IgD-negative memory B cell (primary cell): ENCODE measurements around the gene SH3PXD2A. TPM values are rescaled to one million over a fixed set of nuclear protein-coding genes. Genes with fewer than 3 reads are reported as not detected.

Source experiments
- H3K27ac Mint-ChIP-seq, 3 donors: one replicate each; pipeline ENCODE4 v1.8.0; 2020 to 2022; ENCODE audit warnings: mild to moderate bottlenecking in 3 of 3, mixed read lengths in 3 of 3, moderate library complexity in 1 of 3
- H3K27me3 Mint-ChIP-seq: one replicate; pipeline ENCODE4 v1.8.0; 2021; ENCODE audit warnings: mixed read lengths
- H3K36me3 Mint-ChIP-seq: one replicate; pipeline ENCODE4 v1.8.0; 2020; ENCODE audit warnings: mild to moderate bottlenecking, mixed read lengths
- H3K4me1 Mint-ChIP-seq, 3 donors: one replicate each; pipeline ENCODE4 v1.8.0; 2020 to 2022; ENCODE audit warnings: mixed read lengths in 3 of 3, mild to moderate bottlenecking in 1 of 3
- H3K4me3 Mint-ChIP-seq, 4 donors: one replicate each; pipeline ENCODE4 v1.8.0; 2020 to 2022; ENCODE audit warnings: mild to moderate bottlenecking in 4 of 4, mixed read lengths in 4 of 4, moderate library complexity in 3 of 4
- H3K9me3 Mint-ChIP-seq, 3 donors: one replicate each; pipeline ENCODE4 v1.8.0; 2020 to 2021; ENCODE audit warnings: mixed read lengths in 3 of 3, mild to moderate bottlenecking in 1 of 3
- polyA plus RNA-seq: library from polyadenylated mRNA; unstranded; fragments of 300-500 nt; fragmentation: Illumina TruSeq; gene quantifications from one replicate; pipeline ENCODE4 v1.2.3, GENCODE V29; 2021

SH3PXD2A gene
- polyA plus RNA-seq, 1 donor from 2014 or later: 1.2 TPM

DNA sequence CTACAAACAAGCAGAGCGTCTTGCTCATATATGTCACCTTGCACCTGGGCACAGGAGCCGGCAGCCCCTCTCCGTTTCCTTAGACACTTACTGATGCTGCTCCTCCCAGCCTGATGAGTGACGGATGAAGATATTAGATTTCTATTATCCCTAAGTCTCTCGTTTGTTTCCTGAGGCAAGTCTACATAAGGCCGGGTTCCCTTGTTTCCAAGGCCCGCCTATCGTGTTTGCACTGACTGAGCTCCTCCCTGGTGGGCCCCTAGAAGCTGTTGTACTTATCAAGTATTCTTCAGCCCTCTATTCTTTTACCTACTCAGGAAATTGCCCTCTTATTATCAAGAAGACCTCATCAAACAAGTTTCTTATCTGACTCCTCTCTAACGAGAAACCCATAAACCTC, 18.5 kb downstream of the SH3PXD2A start:
- peaks cover 0 to 3% (median 0%) of the 10 kb centered on the region in 3 donors for H3K4me1 Mint-ChIP-seq
- no peaks in the 10 kb centered on the region for H3K36me3 Mint-ChIP-seq
- peaks cover 0 to 3% (median 0%) of the 10 kb centered on the region in 3 donors for H3K9me3 Mint-ChIP-seq
- peaks cover 6% of the 10 kb centered on the region for H3K27me3 Mint-ChIP-seq
- H3K27ac Mint-ChIP-seq: no peak overlapping the region
- peak overlapping the region in 1 of 4 donors; percentile 6 for H3K4me3 Mint-ChIP-seq

DNA sequence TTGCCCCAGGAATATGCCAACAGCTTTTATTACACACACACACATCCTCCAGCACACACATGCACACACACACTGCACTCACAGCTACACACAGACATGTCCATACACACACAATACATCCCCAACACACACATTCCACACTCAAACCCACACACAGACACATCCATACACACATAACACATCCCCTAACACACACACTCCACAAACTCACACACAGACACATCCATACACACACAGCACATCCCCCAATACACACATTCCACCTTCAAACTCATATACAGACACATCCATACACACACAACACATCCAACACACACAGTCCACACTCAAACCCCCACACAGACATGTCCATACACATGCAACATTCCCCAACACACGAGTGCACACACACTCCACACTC, 19.1 kb downstream of the SH3PXD2A start:
- no peak overlapping the region for H3K4me3 Mint-ChIP-seq
- H3K36me3 Mint-ChIP-seq: no peaks in the 10 kb centered on the region
- H3K27me3 Mint-ChIP-seq: peaks cover 6% of the 10 kb centered on the region
- H3K4me1 Mint-ChIP-seq: peaks cover 0 to 3% (median 0%) of the 10 kb centered on the region in 3 donors
- no peak overlapping the region for H3K27ac Mint-ChIP-seq
- H3K9me3 Mint-ChIP-seq: peaks cover 0 to 5% (median 0%) of the 10 kb centered on the region in 3 donors

DNA sequence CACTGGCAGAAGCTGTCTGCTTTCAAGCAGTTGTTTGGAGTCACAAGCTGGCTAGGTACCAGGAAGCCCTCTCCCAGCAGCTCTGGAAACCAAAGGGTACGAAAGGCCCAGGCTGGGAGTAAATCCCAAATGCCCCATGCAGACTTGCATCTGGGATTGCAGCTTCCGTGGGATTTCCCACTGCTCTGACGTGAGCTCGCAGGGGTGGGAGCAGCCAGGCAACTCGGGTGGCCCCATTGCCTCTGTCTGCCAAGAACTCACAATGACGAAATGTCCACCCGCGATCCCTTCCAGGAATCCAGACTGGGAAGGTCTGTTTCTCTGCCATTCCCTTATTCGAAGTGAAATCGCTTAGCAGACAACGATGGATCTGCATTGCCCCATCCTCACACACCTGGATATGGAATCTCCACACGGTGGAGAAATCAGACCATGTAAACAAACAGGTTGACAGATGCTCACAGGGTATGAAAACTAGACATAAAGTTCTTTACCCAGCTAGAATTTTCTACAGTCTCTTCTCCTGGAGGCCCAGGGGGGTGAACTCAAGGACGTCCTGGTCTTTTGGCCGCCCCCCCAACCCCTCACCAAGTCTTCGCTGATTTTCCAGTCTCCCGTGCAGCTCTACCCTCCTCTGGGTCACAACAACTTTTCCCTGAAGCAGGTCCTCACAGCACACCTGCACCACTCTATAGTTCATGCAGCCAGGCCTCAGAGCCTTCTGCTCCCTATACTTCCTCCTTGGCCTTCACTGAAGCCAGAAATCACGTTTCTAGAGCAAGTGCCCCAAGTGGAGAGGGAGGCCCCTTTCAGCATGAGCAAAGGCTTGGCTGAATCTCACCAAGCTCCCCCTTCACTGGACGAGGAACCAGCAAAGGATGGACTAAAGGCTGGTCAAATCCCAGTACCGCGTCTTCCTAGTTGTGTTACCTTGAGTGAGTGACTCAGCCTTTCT, 20.0 kb downstream of the SH3PXD2A start:
- Mint-ChIP-seq H3K36me3 (peaks cover 3% of the 10 kb centered on the region), H3K4me1 (peaks cover 0 to 3% (median 0%) of the 10 kb centered on the region in 3 donors), H3K4me3 (no peak overlapping the region), H3K27ac (no peak overlapping the region), H3K9me3 (peaks cover 0 to 5% (median 0%) of the 10 kb centered on the region in 3 donors), H3K27me3 (peaks cover 5% of the 10 kb centered on the region)

DNA sequence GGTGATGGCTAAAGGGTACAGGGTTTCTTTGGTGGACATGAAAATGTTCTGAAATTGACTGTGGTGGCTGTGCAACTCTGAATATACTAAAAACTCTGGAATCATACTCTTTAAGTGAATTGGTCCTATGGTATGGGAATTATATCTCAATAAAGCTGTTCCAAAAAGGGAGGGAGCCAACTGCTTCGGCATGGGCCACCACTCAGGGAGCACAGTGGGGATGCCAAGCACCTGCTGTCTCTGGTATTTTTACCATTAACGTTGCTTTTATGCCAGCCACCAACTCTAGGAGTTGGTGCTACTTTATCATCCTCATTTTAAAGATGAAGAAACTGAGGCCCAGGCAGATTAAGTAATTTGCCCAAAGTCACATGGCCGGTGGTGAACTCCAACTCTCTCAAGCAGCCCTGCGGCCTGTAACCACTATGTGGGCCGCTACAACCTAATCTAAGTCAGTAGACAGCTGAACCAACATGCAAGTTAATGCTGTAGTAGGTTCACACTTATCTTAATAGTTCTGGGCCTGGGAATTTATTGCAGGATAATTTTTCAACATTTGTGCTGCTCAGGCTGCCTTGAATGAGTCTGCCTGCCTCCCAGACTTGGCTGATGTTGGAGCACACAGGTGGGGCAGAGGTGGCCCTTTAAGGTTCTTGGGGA, 20.8 kb downstream of the SH3PXD2A start:
- peak overlapping the region in 1 of 4 donors; percentile 19 for H3K4me3 Mint-ChIP-seq
- peaks cover 0 to 3% (median 0%) of the 10 kb centered on the region in 3 donors for H3K4me1 Mint-ChIP-seq
- peaks cover 0 to 5% (median 0%) of the 10 kb centered on the region in 3 donors for H3K9me3 Mint-ChIP-seq
- no peak overlapping the region for H3K27ac Mint-ChIP-seq
- peaks cover 3% of the 10 kb centered on the region for H3K36me3 Mint-ChIP-seq
- H3K27me3 Mint-ChIP-seq: peaks cover 12% of the 10 kb centered on the region

DNA sequence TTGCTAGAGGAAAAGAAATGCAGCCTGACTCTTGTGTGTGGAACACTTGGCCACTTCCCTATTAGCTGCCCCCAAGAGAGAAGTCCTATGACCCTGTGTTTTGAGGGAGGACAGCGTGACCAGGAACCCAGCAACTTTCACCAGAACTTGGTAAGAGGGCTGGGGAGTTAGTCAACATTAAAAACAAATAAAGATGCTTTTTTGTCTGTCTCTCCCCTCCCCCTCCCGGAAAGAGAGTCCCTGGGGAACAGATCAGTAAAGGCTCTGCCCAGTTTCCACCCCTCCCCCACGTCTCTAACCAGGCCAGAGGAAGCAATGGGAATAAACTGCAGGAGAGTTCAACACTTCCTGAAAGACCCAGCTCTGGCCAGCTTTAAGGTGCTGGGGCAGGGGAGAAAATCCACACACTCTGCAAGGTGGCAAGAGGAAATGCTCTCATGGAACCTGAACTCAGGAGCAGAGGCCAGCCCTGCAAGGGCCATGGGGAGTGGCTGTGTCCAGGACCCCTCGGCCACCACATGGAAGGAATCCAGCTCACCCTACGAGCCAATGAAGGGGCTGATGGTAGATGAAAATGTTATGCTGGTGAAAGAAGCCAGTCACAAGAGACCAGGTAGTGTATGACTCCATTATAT, 21.5 kb downstream of the SH3PXD2A start:
- peaks cover 0 to 3% (median 0%) of the 10 kb centered on the region in 3 donors for H3K4me1 Mint-ChIP-seq
- peaks cover 3% of the 10 kb centered on the region for H3K36me3 Mint-ChIP-seq
- H3K4me3 Mint-ChIP-seq: no peak overlapping the region
- peaks cover 0 to 5% (median 0%) of the 10 kb centered on the region in 3 donors for H3K9me3 Mint-ChIP-seq
- peak overlapping the region in 1 of 3 donors; percentile 72 for H3K27ac Mint-ChIP-seq
- peaks cover 17% of the 10 kb centered on the region for H3K27me3 Mint-ChIP-seq

DNA sequence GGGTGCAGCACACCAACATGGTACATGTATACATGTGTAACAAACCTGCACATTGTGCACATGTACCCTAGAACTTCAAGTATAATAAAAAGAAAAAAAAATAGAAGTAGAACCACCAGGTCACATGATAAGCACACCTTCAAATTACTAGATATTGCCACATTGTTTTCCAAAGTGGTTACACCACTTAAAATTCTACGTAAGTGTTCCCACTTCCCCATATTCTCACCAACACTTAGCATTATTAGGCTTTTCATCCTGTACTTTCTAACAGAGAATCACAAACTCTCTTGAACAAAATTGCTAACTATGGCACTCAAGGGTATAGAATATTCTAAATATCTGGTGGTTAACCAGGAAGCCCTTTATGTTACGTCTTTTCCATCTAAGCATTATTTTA, 22.6 kb downstream of the SH3PXD2A start:
- no peak overlapping the region for H3K27ac Mint-ChIP-seq
- H3K27me3 Mint-ChIP-seq: peaks cover 17% of the 10 kb centered on the region
- H3K36me3 Mint-ChIP-seq: peaks cover 3% of the 10 kb centered on the region
- H3K4me3 Mint-ChIP-seq: no peak overlapping the region
- H3K4me1 Mint-ChIP-seq: peaks cover 0 to 3% (median 0%) of the 10 kb centered on the region in 3 donors
- peaks cover 0 to 5% (median 0%) of the 10 kb centered on the region in 3 donors for H3K9me3 Mint-ChIP-seq

DNA sequence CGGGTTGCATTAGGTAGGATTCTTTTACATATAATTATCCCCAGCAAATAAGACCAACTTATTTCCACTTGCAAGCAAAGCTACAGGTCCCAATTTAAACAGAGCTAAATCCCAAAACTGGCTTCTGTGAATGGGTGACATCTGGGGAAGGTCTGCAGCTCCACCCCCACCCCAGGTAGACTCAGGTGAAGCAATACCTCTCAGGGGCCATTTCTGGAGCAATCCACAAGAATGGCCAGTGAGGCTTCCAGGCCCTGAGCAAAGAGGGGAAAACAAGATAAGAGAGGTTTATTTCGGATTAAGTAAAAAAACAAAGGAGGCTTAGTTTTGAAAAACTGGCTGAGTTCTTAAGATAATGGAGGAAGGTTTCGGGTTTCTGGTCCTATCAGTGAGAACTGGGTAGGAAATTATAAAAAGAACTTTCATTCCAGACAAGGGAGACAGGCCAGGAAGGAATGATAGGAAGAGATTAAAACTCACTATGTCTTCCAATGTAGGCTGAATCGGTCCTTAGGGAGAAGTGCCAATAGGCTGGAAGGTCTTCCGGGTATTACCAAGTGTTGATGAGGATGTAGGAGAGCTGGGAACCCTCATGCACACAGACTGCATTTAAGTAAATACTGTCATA, 25.4 kb downstream of the SH3PXD2A start:
- Mint-ChIP-seq H3K36me3 (peaks cover 3% of the 10 kb centered on the region), H3K27ac (no peak overlapping the region), H3K27me3 (peaks cover 19% of the 10 kb centered on the region), H3K9me3 (peaks cover 0 to 5% (median 0%) of the 10 kb centered on the region in 3 donors), H3K4me1 (peaks cover 0 to 3% (median 0%) of the 10 kb centered on the region in 3 donors), H3K4me3 (no peak overlapping the region)

DNA sequence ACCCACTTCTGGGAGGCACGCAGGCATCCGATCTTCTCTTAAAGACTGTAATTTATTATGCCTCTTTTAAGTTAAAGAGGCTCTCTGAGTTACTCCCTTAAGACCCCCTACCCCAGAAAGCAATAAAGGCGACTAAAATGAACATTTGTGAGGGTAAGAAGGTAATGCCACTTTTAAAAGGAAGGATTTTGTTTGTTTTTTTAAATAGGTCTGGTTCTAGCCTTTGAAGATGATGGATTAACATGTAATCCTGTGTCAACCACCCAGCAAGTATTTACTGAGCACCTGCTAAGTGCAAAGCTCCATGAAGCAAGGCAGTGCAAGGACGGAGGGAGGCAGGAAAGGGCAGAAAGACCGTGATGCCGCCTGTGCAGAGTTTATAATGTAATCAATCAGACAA, 26.1 kb downstream of the SH3PXD2A start:
- H3K27ac Mint-ChIP-seq: no peak overlapping the region
- H3K4me3 Mint-ChIP-seq: no peak overlapping the region
- peaks cover 3% of the 10 kb centered on the region for H3K36me3 Mint-ChIP-seq
- peaks cover 0 to 3% (median 0%) of the 10 kb centered on the region in 3 donors for H3K4me1 Mint-ChIP-seq
- peaks cover 23% of the 10 kb centered on the region for H3K27me3 Mint-ChIP-seq
- H3K9me3 Mint-ChIP-seq: peaks cover 0 to 5% (median 0%) of the 10 kb centered on the region in 3 donors

DNA sequence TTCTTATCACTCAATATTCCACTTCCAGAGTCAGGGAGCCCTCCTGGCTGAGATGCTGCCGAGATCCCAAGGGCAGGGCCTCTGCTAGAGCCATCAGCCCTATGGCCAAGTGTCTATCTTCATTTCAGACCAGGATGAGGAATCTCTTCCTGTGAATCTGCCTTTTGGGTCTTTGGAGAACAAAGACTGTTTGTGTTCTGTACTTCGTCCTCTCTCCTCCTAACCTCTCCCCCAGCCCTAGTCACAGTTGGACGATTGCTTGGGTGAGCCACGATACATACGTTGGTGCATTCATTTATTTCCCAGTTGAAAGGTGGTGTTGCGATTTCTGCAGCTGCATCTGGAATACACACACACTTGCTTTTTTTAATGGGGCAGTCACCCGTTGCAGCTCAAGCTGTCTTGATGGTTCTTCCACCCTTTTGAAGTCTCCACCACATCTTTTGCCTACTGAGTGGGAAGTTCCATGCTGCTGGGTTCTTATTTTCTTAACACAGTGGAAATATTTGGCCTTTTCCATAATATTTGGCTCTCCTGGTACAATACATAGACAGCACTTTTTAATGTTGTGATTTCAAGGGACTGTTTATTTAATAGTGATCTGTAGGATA, 26.7 kb downstream of the SH3PXD2A start:
- Mint-ChIP-seq H3K4me3 (no peak overlapping the region), H3K36me3 (peaks cover 3% of the 10 kb centered on the region), H3K9me3 (peaks cover 0 to 5% (median 0%) of the 10 kb centered on the region in 3 donors), H3K4me1 (peaks cover 0 to 3% (median 0%) of the 10 kb centered on the region in 3 donors), H3K27ac (no peak overlapping the region), H3K27me3 (peaks cover 26% of the 10 kb centered on the region)

DNA sequence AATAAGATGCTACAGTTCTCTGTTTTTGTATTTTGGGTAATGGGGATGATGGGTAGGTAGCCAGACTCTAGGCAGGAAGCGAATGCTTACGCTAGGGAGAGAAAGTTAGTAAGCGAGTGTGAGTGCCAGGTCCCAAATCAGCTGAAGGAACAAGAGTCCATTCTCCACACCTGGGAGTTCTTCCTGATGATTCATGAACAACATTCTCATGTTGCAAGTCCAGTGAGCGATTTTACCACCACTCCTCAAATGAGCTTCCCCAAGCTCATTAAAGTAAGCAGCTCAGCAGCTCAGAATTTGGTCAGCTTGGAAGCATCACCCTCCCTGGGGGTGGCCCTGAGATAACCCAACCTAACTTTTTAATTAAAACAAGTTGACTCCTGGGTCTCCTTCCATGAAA, 27.3 kb downstream of the SH3PXD2A start:
- Mint-ChIP-seq H3K9me3 (peaks cover 0 to 3% (median 0%) of the 10 kb centered on the region in 3 donors), H3K4me3 (no peak overlapping the region), H3K27me3 (peaks cover 28% of the 10 kb centered on the region), H3K4me1 (no peaks in the 10 kb centered on the region), H3K27ac (no peak overlapping the region), H3K36me3 (peaks cover 3% of the 10 kb centered on the region)

DNA sequence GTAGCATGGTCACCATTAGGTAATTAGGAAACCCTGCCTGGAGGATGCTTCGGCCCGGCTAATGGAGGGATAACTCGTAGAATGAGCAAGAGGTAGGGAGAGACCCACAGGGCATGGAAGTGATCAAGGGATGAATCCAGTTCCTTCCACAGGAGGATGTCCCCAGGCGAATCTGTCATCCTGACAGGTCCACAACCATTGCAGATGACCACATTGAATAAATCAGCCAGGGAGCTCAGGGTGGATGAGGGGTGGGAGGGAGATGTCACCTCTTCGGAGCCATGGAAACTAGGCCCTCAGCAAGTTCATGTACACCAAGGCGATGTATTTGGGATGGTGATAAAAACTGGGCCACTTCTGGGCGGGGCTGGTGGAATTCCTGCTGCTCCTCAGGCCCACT, 28.5 kb downstream of the SH3PXD2A start:
- H3K4me3 Mint-ChIP-seq: no peak overlapping the region
- H3K4me1 Mint-ChIP-seq: no peaks in the 10 kb centered on the region
- H3K27me3 Mint-ChIP-seq: peaks cover 29% of the 10 kb centered on the region
- H3K36me3 Mint-ChIP-seq: peaks cover 3% of the 10 kb centered on the region
- H3K9me3 Mint-ChIP-seq: peaks cover 0 to 1% (median 0%) of the 10 kb centered on the region in 3 donors
- H3K27ac Mint-ChIP-seq: no peak overlapping the region

DNA sequence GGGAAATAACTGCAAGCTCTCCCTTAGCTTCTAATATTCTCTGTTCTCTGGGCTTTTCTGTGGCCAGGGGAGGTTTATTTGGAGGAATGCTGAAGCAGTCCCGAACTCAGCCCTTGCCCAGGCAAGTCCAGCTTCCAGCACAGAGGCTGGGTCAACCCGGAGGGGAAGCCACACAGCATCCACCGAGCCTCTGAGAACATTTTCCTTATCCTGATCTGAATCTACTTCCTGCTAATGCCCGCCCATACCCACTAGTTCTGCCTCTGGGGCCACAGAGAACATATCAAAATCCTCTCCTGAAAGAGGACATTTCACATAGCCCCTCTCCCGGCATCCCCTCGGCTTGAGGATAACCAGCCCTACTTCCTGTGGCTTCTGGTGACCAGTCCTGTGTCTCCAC, 31.1 kb downstream of the SH3PXD2A start:
- Mint-ChIP-seq H3K27ac (no peak overlapping the region), H3K4me3 (no peak overlapping the region), H3K36me3 (no peaks in the 10 kb centered on the region), H3K27me3 (peaks cover 26% of the 10 kb centered on the region), H3K4me1 (no peaks in the 10 kb centered on the region), H3K9me3 (no peaks in the 10 kb centered on the region)

DNA sequence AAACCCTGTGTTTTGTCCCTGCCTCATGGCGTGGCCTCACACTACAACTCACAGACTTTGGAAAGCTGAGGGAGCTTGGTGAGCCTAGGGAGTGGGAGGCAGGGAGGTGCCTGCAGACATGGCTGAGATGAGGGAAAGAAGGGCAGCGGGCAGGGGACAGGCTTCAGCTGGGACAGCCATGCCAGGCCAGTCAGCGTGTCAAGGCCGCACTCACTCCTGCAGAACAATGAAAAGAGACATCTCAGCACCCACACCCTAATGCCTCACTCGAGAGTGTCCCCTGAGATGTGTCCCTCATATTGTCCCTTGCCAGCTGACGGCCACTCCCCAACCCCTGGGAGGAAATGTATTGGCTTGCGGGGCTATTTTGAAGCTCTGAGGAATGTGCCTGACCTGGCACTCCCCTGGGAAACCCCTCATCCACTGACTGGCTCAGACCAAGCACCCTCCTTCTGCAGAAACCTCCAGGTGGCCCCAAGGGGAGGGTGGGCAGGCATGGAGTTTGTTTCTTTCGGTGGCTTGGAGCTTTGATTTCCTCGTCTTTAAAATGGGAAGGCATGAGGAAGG, 31.6 kb downstream of the SH3PXD2A start:
- Mint-ChIP-seq H3K4me3 (peak overlapping the region in 1 of 4 donors; percentile 30), H3K9me3 (no peaks in the 10 kb centered on the region), H3K4me1 (no peaks in the 10 kb centered on the region), H3K27me3 (peaks cover 26% of the 10 kb centered on the region), H3K27ac (no peak overlapping the region), H3K36me3 (no peaks in the 10 kb centered on the region)

DNA sequence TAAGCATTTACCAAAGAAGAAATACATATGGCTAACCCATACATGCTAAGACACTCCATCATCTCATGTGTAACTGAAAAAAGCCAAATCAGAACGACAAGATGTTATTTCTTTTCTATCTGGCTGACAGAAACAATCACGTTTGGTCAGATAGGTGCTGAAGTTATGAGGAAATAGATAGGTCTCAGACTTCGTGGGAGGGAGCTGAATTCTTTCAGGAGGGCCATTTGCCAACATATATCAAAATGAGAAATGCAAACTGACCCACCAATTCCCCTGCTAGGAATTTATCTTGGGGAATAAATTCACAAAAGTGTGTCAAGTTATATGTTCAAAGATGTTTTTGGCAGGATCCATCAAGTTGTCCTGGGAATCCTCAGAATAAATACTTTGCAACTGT, 32.6 kb downstream of the SH3PXD2A start:
- H3K27ac Mint-ChIP-seq: no peak overlapping the region
- no peaks in the 10 kb centered on the region for H3K9me3 Mint-ChIP-seq
- H3K36me3 Mint-ChIP-seq: no peaks in the 10 kb centered on the region
- no peaks in the 10 kb centered on the region for H3K4me1 Mint-ChIP-seq
- H3K27me3 Mint-ChIP-seq: peaks cover 25% of the 10 kb centered on the region
- H3K4me3 Mint-ChIP-seq: no peak overlapping the region
